GM18520 (cell line): ENCODE data around the gene FNDC11.
"Not testable (repeated sequence)": the region's sequence is repeated elsewhere in the genome, so short reads cannot be mapped to it uniquely, and the experiment has no call there.

Experiments used
- ATAC-seq: cut with Tn5 transposase; IDR thresholded peaks from one replicate; pipeline ENCODE4 v1.9.1; 2021; ENCODE audit not compliant: unreplicated experiment

FNDC11 gene

DNA sequence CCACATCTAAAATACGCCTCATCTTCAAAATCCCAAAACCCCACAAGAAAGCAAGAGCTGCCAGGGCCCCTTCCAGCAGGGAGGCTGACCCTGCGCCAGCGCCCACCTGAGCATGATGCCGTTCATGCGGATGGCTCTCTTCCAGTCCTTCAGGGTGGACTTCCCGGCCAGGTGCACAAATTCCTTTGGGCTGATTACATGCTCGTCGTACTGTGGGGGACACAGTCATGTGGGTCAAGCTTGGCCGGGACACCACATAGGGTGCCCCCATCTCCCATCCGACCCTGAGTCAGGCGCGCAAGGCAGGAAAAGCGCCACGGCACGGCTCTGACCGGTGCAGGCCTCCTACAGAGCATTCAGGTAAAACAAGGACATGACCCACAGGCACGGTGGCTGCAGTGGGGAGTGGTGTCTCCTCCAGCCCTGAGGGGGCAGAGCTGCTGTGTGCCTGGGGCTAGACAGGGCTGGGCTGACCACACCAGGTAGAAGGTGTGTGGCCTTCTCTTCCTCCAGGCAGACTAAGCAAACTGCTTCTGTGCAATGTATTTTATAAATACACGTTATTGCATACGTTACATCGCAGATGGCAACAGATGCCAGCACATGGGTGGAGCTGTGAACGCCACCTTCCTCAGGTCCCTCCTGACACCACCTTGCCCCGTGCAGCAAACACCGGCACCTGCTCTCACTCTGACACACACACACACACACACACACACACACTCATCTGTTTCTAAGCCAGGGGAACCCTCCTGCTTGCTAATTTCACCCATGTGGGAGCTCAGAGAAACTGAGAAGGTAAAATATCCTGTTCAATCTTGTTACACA lies 43.9 kb downstream of the FNDC11 start:
- ATAC-seq: no peak

DNA sequence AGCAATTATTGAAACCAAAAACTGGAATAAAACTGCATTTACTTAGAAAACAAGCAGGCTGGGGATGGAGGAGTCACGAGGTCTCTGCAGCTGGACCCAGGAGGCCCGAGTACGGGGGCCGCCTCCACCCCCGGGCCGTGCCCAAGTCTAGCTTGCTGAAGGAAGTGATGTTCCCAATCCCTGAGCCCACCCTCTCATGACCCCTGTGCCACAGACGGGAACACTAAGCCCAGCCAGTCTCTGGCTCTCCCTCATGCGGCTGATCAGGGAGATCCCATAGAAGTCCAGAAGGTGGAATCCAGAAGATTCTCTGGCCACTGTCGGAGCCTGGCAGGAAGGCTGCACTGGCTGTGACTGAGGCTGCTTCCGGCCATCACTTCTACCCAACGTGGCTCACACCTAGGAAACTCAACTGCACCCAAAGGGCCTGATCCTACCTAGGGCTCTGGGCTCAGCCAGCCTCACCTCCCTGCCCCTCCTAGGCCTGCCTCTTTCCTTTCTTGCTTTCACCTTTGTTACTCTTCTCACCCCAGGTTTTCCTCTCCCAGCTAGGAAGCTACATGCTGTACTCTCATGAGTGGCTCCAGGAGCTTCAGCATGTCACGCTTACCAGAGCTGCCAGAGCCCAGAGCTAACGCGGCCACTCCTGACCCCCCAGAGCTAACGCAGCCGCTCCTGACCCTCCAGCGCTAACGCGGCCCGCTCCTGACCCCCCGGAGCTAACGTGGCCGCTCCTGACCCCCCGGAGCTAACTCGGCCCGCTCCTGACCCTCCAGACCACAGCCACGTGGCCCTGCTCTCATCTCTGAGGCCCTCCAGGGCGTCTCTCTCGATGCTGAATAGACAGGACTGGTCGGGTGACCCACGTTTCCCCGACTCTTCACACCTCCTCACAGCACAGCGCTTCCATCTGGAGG lies 44.8 kb downstream of the FNDC11 start:
- no peak for ATAC-seq

DNA sequence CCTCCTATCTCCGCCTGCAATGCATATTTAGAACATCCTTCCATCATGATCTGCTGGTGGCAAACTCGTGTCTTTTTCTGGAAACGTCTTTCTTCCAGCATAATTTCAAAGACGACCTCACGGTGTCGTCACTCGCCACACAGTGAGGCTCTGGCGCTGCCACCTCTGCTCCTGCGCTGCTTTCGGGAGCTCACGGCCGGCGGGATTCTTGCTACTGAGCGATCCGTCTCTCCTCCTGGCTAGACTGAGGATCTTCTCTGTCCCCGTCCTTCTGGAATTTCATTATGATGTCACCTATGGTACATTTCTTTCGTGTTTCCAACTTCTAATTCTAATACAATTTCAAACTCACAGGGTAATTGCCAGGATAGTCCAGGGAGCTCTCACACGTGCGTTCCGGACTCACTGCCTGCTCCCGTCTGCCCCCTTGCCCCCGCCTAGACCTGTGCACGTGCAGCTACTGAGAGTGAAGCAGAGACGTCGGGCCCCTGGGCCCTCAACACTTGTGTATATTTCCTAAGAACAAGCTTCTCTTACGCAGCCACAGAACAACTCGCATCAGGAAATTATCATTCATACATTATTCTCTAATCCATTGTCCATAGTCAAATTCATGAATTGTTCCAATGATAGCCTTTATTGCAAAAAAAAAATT lies 45.6 kb downstream of the FNDC11 start:
- ATAC-seq: no peak

DNA sequence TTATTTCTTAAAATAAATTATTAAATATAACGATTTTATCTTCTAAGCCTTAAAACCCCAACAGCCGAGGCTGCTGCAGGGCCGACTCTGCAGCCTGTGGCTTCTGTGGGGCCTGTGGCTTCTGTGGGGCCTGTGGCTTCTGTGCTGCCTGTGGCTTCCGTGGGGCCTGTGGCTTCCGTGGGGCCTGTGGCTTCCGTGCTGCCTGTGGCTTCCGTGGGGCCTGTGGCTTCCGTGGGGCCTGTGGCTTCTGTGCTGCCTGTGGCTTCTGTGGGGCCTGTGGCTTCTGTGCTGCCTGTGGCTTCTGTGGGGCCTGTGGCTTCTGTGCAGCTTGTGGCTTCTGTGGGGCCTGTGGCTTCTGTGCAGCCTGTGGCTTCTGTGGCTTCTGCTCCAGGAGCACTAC lies 47.7 kb downstream of the FNDC11 start:
- not testable (repeated sequence) for ATAC-seq

DNA sequence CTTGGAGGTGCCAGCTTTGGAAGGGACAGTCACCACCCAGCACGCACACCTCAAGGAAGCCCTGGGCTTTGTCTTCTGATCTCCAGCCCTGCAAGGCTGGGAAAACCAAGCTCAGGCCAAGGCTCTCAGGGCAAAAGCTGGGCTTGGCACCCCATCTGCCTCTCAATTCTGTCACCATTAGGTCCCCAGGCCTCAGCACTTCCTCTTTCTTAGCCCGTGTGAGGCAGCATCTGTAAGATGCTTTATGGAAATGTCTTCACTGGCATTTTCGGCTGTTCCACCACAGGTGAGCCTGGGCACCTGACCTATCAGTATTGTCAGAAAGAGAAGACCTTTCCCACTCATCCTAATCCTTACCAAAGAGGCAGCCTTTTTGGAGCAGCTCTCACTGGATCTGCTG lies 48.4 kb downstream of the FNDC11 start:
- no peak for ATAC-seq
